ENCODE data around the gene GLRX3. TPM values are rescaled to one million over a fixed set of nuclear protein-coding genes. Genes with fewer than 3 reads are reported as not detected.

The GLRX3 gene
- total and polyA plus RNA-seq, 2 of the 13 experiments (the other 11 are each of a cell fraction or from before 2014, with no cell fraction given) = 91.4 to 135 TPM

GRCh38 chr10:130190055-130190736 is 54.0 kb downstream of the GLRX3 start (continued):
- TF ChIP-seq DRAP1 (CRISPR knock-in tag; IDR thresholded peaks at IDR 0.05) (no peak), ZNF160 (CRISPR knock-in tag; IDR thresholded peaks at IDR 0.05) (peak; percentile 40; the same call in 1 of the 2 replicates), ELF3 (CRISPR knock-in tag; IDR thresholded peaks at IDR 0.05) (peak; percentile 23; the same call in 1 of the 2 replicates), GLI4 (CRISPR knock-in tag; IDR thresholded peaks at IDR 0.05; ENCODE audit: borderline replicate concordance) (peak; percentile 82; the same call in 1 of the 2 replicates), ZFX (CRISPR knock-in tag; IDR thresholded peaks at IDR 0.05; ENCODE audit: low read depth) (peak; percentile 76), SP140L (CRISPR knock-in tag; IDR thresholded peaks at IDR 0.05; ENCODE audit: borderline replicate concordance) (no peak), NFKB2 (CRISPR knock-in tag; IDR thresholded peaks at IDR 0.05; ENCODE audit: borderline replicate concordance) (peak; percentile 68; the same call in 1 of the 2 replicates), ZNF674 (CRISPR knock-in tag; IDR thresholded peaks at IDR 0.05; ENCODE audit: low read depth) (peak; percentile 89; the same call in 1 of the 2 replicates), HMGXB4 (CRISPR knock-in tag; IDR thresholded peaks at IDR 0.05; ENCODE audit: borderline replicate concordance in 1 of 2, low read depth in 1 of 2) (peak; percentile 95 to 96), CCDC6 (CRISPR knock-in tag; IDR thresholded peaks at IDR 0.05) (no peak), ZMYM4 (CRISPR knock-in tag; IDR thresholded peaks at IDR 0.05) (peak; percentile 55; the same call in 1 of the 2 replicates), ZNF446 (CRISPR knock-in tag; IDR thresholded peaks at IDR 0.05) (no peak), ZNF747 (CRISPR knock-in tag; IDR thresholded peaks at IDR 0.05; ENCODE audit: borderline replicate concordance) (0 out of 2 replicates have a peak, but pooled peaks have one; percentile 48), MYNN (CRISPR knock-in tag; IDR thresholded peaks at IDR 0.05; ENCODE audit: low read depth) (no peak), ZSCAN25 (CRISPR knock-in tag; IDR thresholded peaks at IDR 0.05) (0 out of 2 replicates have a peak, but pooled peaks have one; percentile 51)

Data from HepG2 (cell line).